ENCODE measurements around the gene LDLRAD4. TPM values are rescaled to one million over a fixed set of nuclear protein-coding genes. Genes with fewer than 3 reads are reported as not detected.

LDLRAD4 gene
- total and polyA plus RNA-seq, 9 of the 15 experiments (the other 6 are each of a cell fraction or from before 2014, with no cell fraction given) = 0.01 TPM; not detected in 8

DNA sequence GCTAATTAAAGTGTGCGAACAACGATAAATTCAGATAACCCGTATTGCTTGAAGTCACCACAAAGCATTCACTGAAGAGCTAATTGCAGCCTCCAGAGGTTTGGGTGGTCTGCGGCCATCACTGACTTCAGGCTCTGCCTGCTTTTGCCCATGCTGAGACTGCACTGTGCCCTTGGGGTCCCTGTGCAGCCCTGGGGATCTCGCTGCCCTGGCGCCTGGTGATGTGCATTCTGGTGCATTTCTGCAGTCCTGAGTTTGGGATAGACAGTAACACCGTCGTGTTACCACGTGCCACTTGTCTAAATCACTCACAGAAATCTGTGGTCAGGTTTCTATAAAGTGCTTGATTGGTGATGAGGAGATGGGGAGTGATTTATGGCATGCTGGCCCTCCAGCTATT, 27.6 kb downstream of the LDLRAD4 start:
- no peak overlapping the region for H3K4me3 ChIP-seq
- in situ Hi-C loops (cut with MboI) = no loop called here
- ATAC-seq = no peak
- CTCF ChIA-PET (ENCODE audit: low intra/inter-chr PET ratio) = no interaction called here
- H3K27me3 ChIP-seq (ENCODE audit: control insufficient read depth in 2 of 2, insufficient read depth in 2 of 2, low read length in 2 of 2) = peaks cover 9 to 18% of the 10 kb centered on the region in 2 experiments; a peak in 2 of 5 replicates
- H3K9me3 ChIP-seq (replicated peaks; ENCODE audit: control insufficient read depth, insufficient read depth, low read depth, low read length) = no peaks in the 10 kb centered on the region
- DNase-seq (ENCODE audit: extremely low read depth in 1 of 4, low spot score in 3 of 4) = no peak
- no peak for FAIRE-seq
- H3K9me1 ChIP-seq (ENCODE audit: control insufficient read depth, insufficient read depth, low read length) = no peaks in the 10 kb centered on the region
- WGBS (ENCODE audit: insufficient coverage, low coverage, missing lambda C conversion rate) = 2% methylated on average over 9 of the region's 9 CpGs
- TF ChIP-seq SMARCA4 (IDR thresholded peaks at IDR 0.05) (no peak), TOE1 (IDR thresholded peaks at IDR 0.05; ENCODE audit: borderline replicate concordance) (no peak), TOE1 (CRISPR knock-in tag; IDR thresholded peaks at IDR 0.05; ENCODE audit: borderline replicate concordance, low read depth) (no peak), ZNF263 (CRISPR knock-in tag; IDR thresholded peaks at IDR 0.05; ENCODE audit: borderline replicate concordance) (no peak), ZFPM2 (CRISPR knock-in tag; IDR thresholded peaks at IDR 0.05) (no peak), NFATC3 (IDR thresholded peaks at IDR 0.05) (no peak), HLTF (IDR thresholded peaks at IDR 0.05) (no peak), CXXC5 (CRISPR knock-in tag; IDR thresholded peaks at IDR 0.05) (no peak), RBFOX2 (IDR thresholded peaks at IDR 0.05; ENCODE audit: low read depth, low read length) (no peak), MECOM (CRISPR knock-in tag; IDR thresholded peaks at IDR 0.05) (no peak), BHLHE40 (IDR thresholded peaks at IDR 0.05; ENCODE audit: low read length) (no peak), SAFB2 (IDR thresholded peaks at IDR 0.05; ENCODE audit: borderline replicate concordance, low read depth, low read length, severe bottlenecking) (no peak), MTA3 (IDR thresholded peaks at IDR 0.05; ENCODE audit: borderline replicate concordance) (no peak)
- TF ChIP-seq, protein P1, sequence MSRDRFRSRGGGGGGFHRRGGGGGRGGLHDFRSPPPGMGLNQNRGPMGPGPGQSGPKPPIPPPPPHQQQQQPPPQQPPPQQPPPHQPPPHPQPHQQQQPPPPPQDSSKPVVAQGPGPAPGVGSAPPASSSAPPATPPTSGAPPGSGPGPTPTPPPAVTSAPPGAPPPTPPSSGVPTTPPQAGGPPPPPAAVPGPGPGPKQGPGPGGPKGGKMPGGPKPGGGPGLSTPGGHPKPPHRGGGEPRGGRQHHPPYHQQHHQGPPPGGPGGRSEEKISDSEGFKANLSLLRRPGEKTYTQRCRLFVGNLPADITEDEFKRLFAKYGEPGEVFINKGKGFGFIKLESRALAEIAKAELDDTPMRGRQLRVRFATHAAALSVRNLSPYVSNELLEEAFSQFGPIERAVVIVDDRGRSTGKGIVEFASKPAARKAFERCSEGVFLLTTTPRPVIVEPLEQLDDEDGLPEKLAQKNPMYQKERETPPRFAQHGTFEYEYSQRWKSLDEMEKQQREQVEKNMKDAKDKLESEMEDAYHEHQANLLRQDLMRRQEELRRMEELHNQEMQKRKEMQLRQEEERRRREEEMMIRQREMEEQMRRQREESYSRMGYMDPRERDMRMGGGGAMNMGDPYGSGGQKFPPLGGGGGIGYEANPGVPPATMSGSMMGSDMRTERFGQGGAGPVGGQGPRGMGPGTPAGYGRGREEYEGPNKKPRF (IDR thresholded peaks at IDR 0.05; ENCODE audit: low read depth, low read length) = no peak
- BruUV-seq (replicated peaks) = no TSS peak
- POLR2A ChIA-PET = no interaction called here
- H2AFZ ChIP-seq (ENCODE audit: low read depth, low read length) = no peak overlapping the region
- no peak overlapping the region for H3K27ac ChIP-seq (ENCODE audit: extremely low read depth, low read depth, low read length)
- intact Hi-C loops (cut with micrococcal nuclease) = no loop called here
- H4K20me1 ChIP-seq (replicated peaks; ENCODE audit: control insufficient read depth, insufficient read depth, low read length) = no peaks in the 10 kb centered on the region
- no peak overlapping the region for H3K4me2 ChIP-seq (ENCODE audit: insufficient read depth, low read length)
- H3K36me3 ChIP-seq (ENCODE audit: control insufficient read depth, insufficient read depth, low read length) = no peaks in the 10 kb centered on the region
- H3K4me1 ChIP-seq (replicated peaks in 1 of 2; ENCODE audit: control insufficient read depth in 2 of 2, insufficient read depth in 2 of 2, low read length in 2 of 2) = no peaks in the 10 kb centered on the region
- H3K9ac ChIP-seq (ENCODE audit: insufficient read depth in 1 of 2, low read depth in 2 of 2, low read length in 2 of 2) = no peak overlapping the region
- H3K79me2 ChIP-seq (ENCODE audit: control insufficient read depth, insufficient read depth, low read length) = no peaks in the 10 kb centered on the region

All from K562 (cell line).